Caco-2 (cell line): ENCODE results near the gene RUVBL1. TPM values are rescaled to one million over a fixed set of nuclear protein-coding genes. Genes with fewer than 3 reads are reported as not detected.

ENCODE experiments used
- BruUV-seq: library from RNA; stranded (reverse); fragments of 400-500 nt; replicated peaks from 2 replicates; lab custom pipeline; 2021; lab: Mats Ljungman, UMichigan
- CTCF ChIA-PET: fragments of 300-600 bp; sonication (Branson Sonifier 250); formaldehyde crosslinking; loops from one replicate; lab custom pipeline; 2022; ENCODE audit warnings: antibody characterized with exemption; lab: Charles Lee
- POLR2A ChIA-PET: fragments of 300-600 bp; sonication (Branson Sonifier 250); formaldehyde crosslinking; loops from one replicate; lab custom pipeline; 2022; ENCODE audit warnings: antibody characterized with exemption; lab: Charles Lee
- DNase-seq, 2 experiments: peaks; one replicate each; pipeline versions ENCODE4 v3.0.0 to v3.0.0-alpha.2; 2020 to 2022
- H3K27me3 ChIP-seq: replicated peaks from 2 replicates; pipeline ENCODE4 v1.6.0; 2011; ENCODE audit warnings: low read length; ENCODE audit not compliant: control insufficient read depth, insufficient read depth
- H3K36me3 ChIP-seq: 2 replicates; pipeline ENCODE4 v1.5.1; 2011; ENCODE audit warnings: low read length; ENCODE audit not compliant: control insufficient read depth, insufficient read depth
- H3K4me1 ChIP-seq: fragments of 250-450 bp; sonication (Bioruptor Pico); 2 replicates; pipeline ENCODE4 v1.5.1; 2020; ENCODE audit warnings: mild to moderate bottlenecking
- H3K4me3 ChIP-seq: 2 replicates; pipeline ENCODE4 v1.5.1; 2011; ENCODE audit warnings: low read depth, mild to moderate bottlenecking, control low read depth, low read length
- H3K9me3 ChIP-seq: fragments of 250-450 bp; sonication (Bioruptor Pico); 2 replicates; pipeline ENCODE4 v1.5.1; 2020; ENCODE audit warnings: mild to moderate bottlenecking, moderate library complexity
- H3K27ac Mint-ChIP-seq: one replicate; pipeline ENCODE4 v1.8.0; 2022; ENCODE audit warnings: mixed read lengths; ENCODE audit not compliant: unreplicated experiment
- H3K27me3 Mint-ChIP-seq: one replicate; pipeline ENCODE4 v1.8.0; 2022; ENCODE audit warnings: mixed read lengths; ENCODE audit not compliant: insufficient read depth, unreplicated experiment
- H3K36me3 Mint-ChIP-seq: one replicate; pipeline ENCODE4 v1.8.0; 2022; ENCODE audit warnings: mild to moderate bottlenecking, mixed read lengths; ENCODE audit not compliant: insufficient read depth, unreplicated experiment
- H3K4me1 Mint-ChIP-seq: one replicate; pipeline ENCODE4 v1.8.0; 2022; ENCODE audit warnings: low read depth, mixed read lengths; ENCODE audit not compliant: unreplicated experiment
- H3K4me3 Mint-ChIP-seq: one replicate; pipeline ENCODE4 v1.8.0; 2022; ENCODE audit warnings: mild to moderate bottlenecking, moderate library complexity, mixed read lengths; ENCODE audit not compliant: unreplicated experiment
- H3K9me3 Mint-ChIP-seq: one replicate; pipeline ENCODE4 v1.8.0; 2022; ENCODE audit warnings: mixed read lengths; ENCODE audit not compliant: unreplicated experiment
- intact Hi-C: fragments of 100-400 bp; cut with micrococcal nuclease; formaldehyde crosslinking; loops from one replicate; pipeline ENCODE4 v1.10.0; 2022; ENCODE audit not compliant: unreplicated experiment
- total RNA-seq: library from RNA; stranded (reverse); gene quantifications from 2 replicates; pipeline ENCODE4 v1.2.3, GENCODE V29; 2022
- TF ChIP-seq, protein P1 (sequence below), 2 experiments: fragments of 200-600 bp in 1 of 2; IDR thresholded peaks; 1 replicate in 1 of 2; 2 replicates in 1 of 2; pipeline versions ENCODE4 v1.5.1 to v1.8.0; 2011 to 2022; ENCODE audit warnings: antibody characterized with exemption in 1 of 2, control low read depth in 1 of 2, inconsistent platforms in 1 of 2, low read depth in 1 of 2, low read length in 1 of 2, mild to moderate bottlenecking in 1 of 2, moderate library complexity in 1 of 2; ENCODE audit not compliant: insufficient read depth in 1 of 2, severe bottlenecking in 1 of 2, unreplicated experiment in 1 of 2

The RUVBL1 gene
- total RNA-seq, 1 experiment from 2014 or later: 56.4 TPM

DNA sequence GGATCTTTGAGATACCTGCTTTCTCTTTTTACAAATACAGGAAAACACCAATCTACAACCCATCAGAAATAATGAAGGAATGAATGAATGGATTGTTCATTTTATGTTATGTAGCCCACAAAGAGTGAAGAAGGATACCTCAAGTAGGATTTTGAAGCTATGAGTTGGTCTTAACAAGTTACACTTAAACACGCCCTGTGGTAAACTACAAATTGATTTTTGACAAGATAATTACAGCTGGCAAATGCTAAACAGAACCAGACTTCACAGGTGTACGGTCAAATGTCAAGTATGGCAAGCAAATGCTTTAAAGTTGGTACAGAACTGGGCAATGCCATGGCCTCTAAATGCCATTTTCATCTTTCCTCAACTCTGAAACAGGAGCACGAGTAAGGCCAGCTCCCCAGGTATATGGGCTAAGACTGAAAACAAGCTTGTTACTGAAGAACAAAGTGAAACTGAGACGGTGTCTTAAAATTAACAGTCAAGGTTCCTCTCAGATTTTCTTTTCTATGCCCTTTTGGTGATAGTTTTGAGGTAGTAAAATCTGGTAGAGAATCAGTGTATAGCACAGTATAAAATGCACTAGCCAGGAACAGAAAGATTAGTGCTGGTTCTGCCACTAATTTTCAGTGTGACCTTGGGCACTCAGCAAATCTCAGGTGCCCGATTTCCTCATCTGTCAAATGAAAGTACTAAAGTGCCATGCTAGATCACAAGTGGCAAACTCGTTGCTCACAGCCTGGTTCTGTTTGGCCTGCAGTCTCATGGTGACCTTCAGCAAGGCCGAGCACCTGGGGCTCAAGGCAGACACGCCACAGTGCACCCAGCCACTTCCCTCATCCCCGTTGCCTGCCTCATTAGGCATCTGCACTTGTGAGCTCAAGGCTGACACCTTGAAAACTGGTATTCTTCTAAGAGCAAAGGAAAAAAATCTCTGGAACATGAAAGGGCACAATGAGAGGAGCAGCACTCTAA, 9.5 kb downstream of the RUVBL1 start:
- TF ChIP-seq, protein P1, sequence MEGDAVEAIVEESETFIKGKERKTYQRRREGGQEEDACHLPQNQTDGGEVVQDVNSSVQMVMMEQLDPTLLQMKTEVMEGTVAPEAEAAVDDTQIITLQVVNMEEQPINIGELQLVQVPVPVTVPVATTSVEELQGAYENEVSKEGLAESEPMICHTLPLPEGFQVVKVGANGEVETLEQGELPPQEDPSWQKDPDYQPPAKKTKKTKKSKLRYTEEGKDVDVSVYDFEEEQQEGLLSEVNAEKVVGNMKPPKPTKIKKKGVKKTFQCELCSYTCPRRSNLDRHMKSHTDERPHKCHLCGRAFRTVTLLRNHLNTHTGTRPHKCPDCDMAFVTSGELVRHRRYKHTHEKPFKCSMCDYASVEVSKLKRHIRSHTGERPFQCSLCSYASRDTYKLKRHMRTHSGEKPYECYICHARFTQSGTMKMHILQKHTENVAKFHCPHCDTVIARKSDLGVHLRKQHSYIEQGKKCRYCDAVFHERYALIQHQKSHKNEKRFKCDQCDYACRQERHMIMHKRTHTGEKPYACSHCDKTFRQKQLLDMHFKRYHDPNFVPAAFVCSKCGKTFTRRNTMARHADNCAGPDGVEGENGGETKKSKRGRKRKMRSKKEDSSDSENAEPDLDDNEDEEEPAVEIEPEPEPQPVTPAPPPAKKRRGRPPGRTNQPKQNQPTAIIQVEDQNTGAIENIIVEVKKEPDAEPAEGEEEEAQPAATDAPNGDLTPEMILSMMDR (IDR thresholded peaks at IDR 0.05; ENCODE audit: insufficient read depth in 1 of 2, low read depth in 1 of 2, low read length in 1 of 2, severe bottlenecking in 1 of 2, unreplicated experiment in 1 of 2): no peak
- ChIA-PET CTCF (no interaction called here), POLR2A (no interaction called here)
- H3K27me3 ChIP-seq: no peaks in the 10 kb centered on the region
- no peaks in the 10 kb centered on the region for H3K9me3 Mint-ChIP-seq
- peaks cover 22% of the 10 kb centered on the region for H3K36me3 Mint-ChIP-seq
- H3K4me1 ChIP-seq: no peaks in the 10 kb centered on the region
- DNase-seq: no peak
- no peaks in the 10 kb centered on the region for H3K9me3 ChIP-seq
- intact Hi-C loops: no loop called here
- no TSS peak for BruUV-seq
- H3K36me3 ChIP-seq: 0 out of 2 replicates have a peak, but pooled peaks cover 2% of the 10 kb centered on the region
- H3K27ac Mint-ChIP-seq: no peak overlapping the region
- no peak overlapping the region for H3K4me3 ChIP-seq
- no peaks in the 10 kb centered on the region for H3K27me3 Mint-ChIP-seq
- no peak overlapping the region for H3K4me3 Mint-ChIP-seq
- H3K4me1 Mint-ChIP-seq: no peaks in the 10 kb centered on the region

DNA sequence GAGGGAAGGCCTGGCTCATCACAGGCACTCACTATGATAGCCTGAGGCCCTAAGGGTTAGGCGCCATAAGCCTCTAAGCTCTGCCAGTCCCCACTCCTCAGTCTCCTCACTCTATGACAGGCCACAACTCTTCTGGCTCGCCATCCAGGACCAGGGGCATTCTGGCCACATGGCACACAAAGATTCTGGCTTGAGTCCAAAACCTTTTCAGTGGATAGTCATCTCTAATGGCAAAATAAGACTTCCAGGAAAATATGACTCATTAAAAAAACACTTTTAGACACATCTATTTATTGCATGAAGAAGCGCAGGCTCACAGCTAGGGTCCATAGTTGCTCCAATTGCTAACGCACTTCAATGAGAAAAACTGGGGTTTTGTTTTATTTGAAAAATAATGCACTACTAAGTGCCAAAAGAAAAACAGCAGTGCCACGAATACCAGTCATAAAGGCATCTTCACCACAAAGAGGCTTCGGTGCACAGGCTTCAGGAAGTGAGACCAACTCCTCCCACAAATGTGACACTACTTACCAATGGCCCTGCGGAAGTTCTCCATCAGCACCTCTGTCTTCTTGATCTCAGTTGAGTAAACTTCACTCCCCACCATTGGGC, 11.1 kb downstream of the RUVBL1 start:
- Histone ChIP-seq H3K36me3 (0 out of 2 replicates have a peak, but pooled peaks cover 2% of the 10 kb centered on the region), H3K4me1 (no peaks in the 10 kb centered on the region), H3K4me3 (no peak overlapping the region), H3K9me3 (no peaks in the 10 kb centered on the region), H3K27me3 (no peaks in the 10 kb centered on the region)
- ChIA-PET CTCF (no interaction called here), POLR2A (no interaction called here)
- H3K27ac Mint-ChIP-seq: no peak overlapping the region
- H3K4me1 Mint-ChIP-seq: no peaks in the 10 kb centered on the region
- TF ChIP-seq, protein P1 (IDR thresholded peaks at IDR 0.05; ENCODE audit: insufficient read depth in 1 of 2, low read depth in 1 of 2, low read length in 1 of 2, severe bottlenecking in 1 of 2, unreplicated experiment in 1 of 2): no peak
- H3K36me3 Mint-ChIP-seq: peaks cover 20% of the 10 kb centered on the region
- no peaks in the 10 kb centered on the region for H3K9me3 Mint-ChIP-seq
- BruUV-seq: no TSS peak
- H3K4me3 Mint-ChIP-seq: no peak overlapping the region
- H3K27me3 Mint-ChIP-seq: no peaks in the 10 kb centered on the region
- no peak for DNase-seq
- intact Hi-C loops: no loop called here

DNA sequence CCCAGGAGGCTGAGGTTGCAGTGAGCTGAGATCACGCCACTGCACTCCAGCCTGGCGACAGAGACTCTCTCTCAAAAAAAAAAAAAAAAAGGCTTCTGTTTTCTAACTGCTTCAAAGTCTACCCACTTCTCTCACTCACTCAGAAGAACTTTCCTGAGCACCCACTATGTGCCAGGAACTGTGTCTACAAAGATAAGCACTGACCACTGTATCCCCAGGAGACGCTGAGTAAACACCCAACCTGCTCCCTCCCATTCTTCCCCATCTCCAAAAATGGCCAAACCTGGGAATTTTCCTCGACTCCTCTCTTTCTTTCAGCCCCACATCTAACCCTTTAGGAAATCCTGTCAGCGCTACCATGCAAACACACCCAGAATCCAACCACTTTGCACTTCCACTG, 12.5 kb downstream of the RUVBL1 start:
- Histone ChIP-seq H3K27me3 (no peaks in the 10 kb centered on the region), H3K36me3 (0 out of 2 replicates have a peak, but pooled peaks cover 2% of the 10 kb centered on the region), H3K4me3 (no peak overlapping the region), H3K4me1 (no peaks in the 10 kb centered on the region), H3K9me3 (no peaks in the 10 kb centered on the region)
- ChIA-PET POLR2A (interaction anchor here (0.5 kb wide), 1 partner anchor 1204 kb away, joined by 3 read pairs; no protein-coding TSS in a partner anchor), CTCF (no interaction called here)
- Mint-ChIP-seq H3K4me1 (no peaks in the 10 kb centered on the region), H3K36me3 (peaks cover 16% of the 10 kb centered on the region), H3K27ac (no peak overlapping the region), H3K9me3 (no peaks in the 10 kb centered on the region), H3K4me3 (no peak overlapping the region), H3K27me3 (no peaks in the 10 kb centered on the region)
- no peak for DNase-seq
- BruUV-seq: no TSS peak
- TF ChIP-seq, protein P1 (IDR thresholded peaks at IDR 0.05; ENCODE audit: insufficient read depth in 1 of 2, low read depth in 1 of 2, low read length in 1 of 2, severe bottlenecking in 1 of 2, unreplicated experiment in 1 of 2): no peak
- intact Hi-C loops: no loop called here
